GM12878 (cell line): ENCODE data around the gene CRYBA1. TPM values are rescaled to one million over a fixed set of nuclear protein-coding genes. Genes with fewer than 3 reads are reported as not detected.

Experiments used
- ATAC-seq: fragments of 200-7000 bp; cut with Tn5 transposase; 3 replicates; pipeline ENCODE4 v1.9.1; 2020; ENCODE audit warnings: mild to moderate bottlenecking, moderate library complexity
- BruUV-seq: library from RNA; stranded (reverse); fragments of 400-500 nt; replicated peaks from 2 replicates; lab custom pipeline; 2021; lab: Mats Ljungman, UMichigan
- CTCF ChIA-PET: fragments of 300-600 bp; sonication (Branson Sonifier 250); formaldehyde crosslinking; extraction: SDS; loops from one replicate; lab custom pipeline; 2021; ENCODE audit warnings: inconsistent platforms; lab: Yijun Ruan, JAX
- POLR2A ChIA-PET: fragments of 350-600 bp; formaldehyde crosslinking; extraction: SDS; loops from one replicate; lab custom pipeline; 2021; ENCODE audit warnings: inconsistent platforms; lab: Charles Lee
- RAD21 ChIA-PET: fragments of 300-600 bp; sonication (Branson Sonifier 250); formaldehyde crosslinking; loops from one replicate; lab custom pipeline; 2023; ENCODE audit warnings: antibody characterized with exemption; ENCODE audit not compliant: unreplicated experiment; lab: Charles Lee
- SMC1A ChIA-PET: fragments of 300-600 bp; sonication (Branson Sonifier 250); formaldehyde crosslinking; loops from one replicate; lab custom pipeline; 2023; ENCODE audit not compliant: unreplicated experiment, uncharacterized antibody; lab: Charles Lee
- DNase-seq: peaks from one replicate; pipeline ENCODE4 v3.0.0-alpha.2; 2011; ENCODE audit warnings: low read depth, low spot score
- FAIRE-seq: peaks from 3 replicates; lab custom pipeline; 2011; peaks lifted over from hg19 to GRCh38; lab: Jason Lieb, UNC
- H2AFZ ChIP-seq: 2 replicates; pipeline ENCODE4 v1.6.0; 2011; ENCODE audit warnings: low read depth, low read length, control low read depth; ENCODE audit not compliant: control insufficient read depth
- H3K27ac ChIP-seq: 2 replicates; pipeline ENCODE4 v1.5.1; 2011; ENCODE audit warnings: control low read depth; ENCODE audit not compliant: control insufficient read depth, insufficient read depth
- H3K27me3 ChIP-seq, 2 experiments: replicated peaks in 1 of 2; 2 replicates each; pipeline versions ENCODE4 v1.6.0 to v1.6.1; 2011; ENCODE audit warnings: low read length in 1 of 2; ENCODE audit not compliant: control insufficient read depth in 2 of 2, insufficient read depth in 2 of 2
- H3K36me3 ChIP-seq, 2 experiments: 2 replicates each; pipeline ENCODE4 v1.5.1; 2011; ENCODE audit warnings: low read length in 1 of 2; ENCODE audit not compliant: control insufficient read depth in 2 of 2, insufficient read depth in 2 of 2
- H3K4me1 ChIP-seq: 2 replicates; pipeline ENCODE4 v1.6.1; 2011; ENCODE audit warnings: mild to moderate bottlenecking, low read length, moderate library complexity, mixed read lengths; ENCODE audit not compliant: control insufficient read depth, insufficient read depth
- H3K4me2 ChIP-seq: 2 replicates; pipeline ENCODE4 v1.6.0; 2011; ENCODE audit warnings: control low read depth; ENCODE audit not compliant: control insufficient read depth, insufficient read depth
- H3K4me3 ChIP-seq: fragments of 200-600 bp; sonication (generic); 2 replicates; pipeline ENCODE4 v1.5.1; 2016
- H3K79me2 ChIP-seq: 2 replicates; pipeline ENCODE4 v1.6.0; 2011; ENCODE audit warnings: low read length; ENCODE audit not compliant: control insufficient read depth, insufficient read depth
- H3K9ac ChIP-seq: 2 replicates; pipeline ENCODE4 v1.8.0; 2011; ENCODE audit warnings: low read length, control low read depth, mixed read lengths; ENCODE audit not compliant: control insufficient read depth, insufficient read depth
- H3K9me3 ChIP-seq: replicated peaks from 3 replicates; pipeline ENCODE4 v1.5.1; 2011; ENCODE audit warnings: mild to moderate bottlenecking, low read length; ENCODE audit not compliant: control insufficient read depth, insufficient read depth
- H4K20me1 ChIP-seq: 2 replicates; pipeline ENCODE4 v1.6.0; 2011; ENCODE audit not compliant: control insufficient read depth, insufficient read depth
- BHLHE40 ChIP-seq, 2 experiments: fragments of 450-650 bp in 1 of 2; IDR thresholded peaks; 2 replicates each; pipeline ENCODE4 v1.6.1; 2011 to 2017; ENCODE audit warnings: low read depth in 2 of 2, borderline replicate concordance in 1 of 2, improper control_type of control experiment in 1 of 2, low read length in 1 of 2, mild to moderate bottlenecking in 1 of 2
- CHD4 ChIP-seq: fragments of 200-600 bp; sonication (generic); IDR thresholded peaks from 2 replicates; pipeline ENCODE4 v1.6.1; 2016; ENCODE audit warnings: mild to moderate bottlenecking
- DPF2 ChIP-seq: fragments of 450-650 bp; IDR thresholded peaks from 2 replicates; pipeline ENCODE4 v1.6.1; 2017; ENCODE audit warnings: mild to moderate bottlenecking
- FOS ChIP-seq: IDR thresholded peaks from 3 replicates; pipeline ENCODE4 v1.6.1; 2011; ENCODE audit warnings: borderline replicate concordance; ENCODE audit not compliant: insufficient read length; ENCODE audit errors: extremely low read depth
- FOXM1 ChIP-seq: IDR thresholded peaks from 2 replicates; pipeline ENCODE4 v1.6.1; 2012; ENCODE audit warnings: low read depth, mild to moderate bottlenecking, inconsistent platforms, low read length, moderate library complexity
- GABPA ChIP-seq: IDR thresholded peaks from 2 replicates; pipeline ENCODE4 v1.6.1; 2014; ENCODE audit warnings: antibody characterized with exemption, low read depth, mild to moderate bottlenecking, inconsistent platforms
- HCFC1 ChIP-seq: fragments of 150-350 bp; IDR thresholded peaks from 2 replicates; pipeline ENCODE4 v1.6.1; 2014; ENCODE audit warnings: low read length
- NR2C2 ChIP-seq: IDR thresholded peaks from 2 replicates; pipeline ENCODE4 v1.6.1; 2011; ENCODE audit warnings: borderline replicate concordance, low read depth; ENCODE audit not compliant: control insufficient read depth, insufficient read length
- SIN3A ChIP-seq: IDR thresholded peaks from 2 replicates; pipeline ENCODE4 v1.6.1; 2012; ENCODE audit warnings: low read depth, low read length, improper control_type of control experiment
- SP1 ChIP-seq: IDR thresholded peaks from one replicate; pipeline ENCODE4 v1.6.1; 2011; ENCODE audit warnings: low read depth, low read length
- STAT1 ChIP-seq: fragments of 450-650 bp; conservative IDR thresholded peaks from 2 replicates; pipeline ENCODE4 v1.6.1; 2014; ENCODE audit warnings: antibody characterized with exemption, mild to moderate bottlenecking
- TBL1XR1 ChIP-seq: IDR thresholded peaks from 2 replicates; pipeline ENCODE4 v1.6.1; 2012; ENCODE audit warnings: low read depth, low read length, improper control_type of control experiment
- USF1 ChIP-seq: IDR thresholded peaks from 2 replicates; pipeline ENCODE4 v1.6.1; 2011; ENCODE audit warnings: borderline replicate concordance, low read depth, mild to moderate bottlenecking, moderate library complexity, mixed read lengths, low read length; ENCODE audit not compliant: insufficient read depth; ENCODE audit errors: extremely low read length
- YBX1 ChIP-seq: fragments of 450-650 bp; IDR thresholded peaks from 2 replicates; pipeline ENCODE4 v1.6.1; 2016; ENCODE audit warnings: antibody characterized with exemption
- WGBS: methylation state at CpG from one replicate; pipeline ENCODE4 v1.1.6; 2016; ENCODE audit warnings: low lambda C conversion rate; ENCODE audit not compliant: insufficient replicate concordance, insufficient coverage; ENCODE audit errors: missing lambda C conversion rate; 5-methylcytosine and 5-hydroxymethylcytosine counted together
- in situ Hi-C: fragments of 300-500 bp; cut with MboI; formaldehyde crosslinking; loops from 9 replicates; pipeline ENCODE4 v1.14.3; 2018; ENCODE audit warnings: mixed read lengths
- intact Hi-C: fragments of 100-400 bp; cut with micrococcal nuclease; formaldehyde crosslinking; loops from one replicate; pipeline ENCODE4 v1.14.2; 2022; ENCODE audit not compliant: unreplicated experiment
- polyA plus RNA-seq, 11 experiments: library from polyadenylated mRNA; depleted of rRNA in 4 of 11; unstranded in 6 of 11; stranded (reverse) in 5 of 11; fragments of >200 nt; fragmentation: Nextera tagmentation in 4 of 11; fragmentation: Illumina TruSeq in 1 of 11; extraction: Ambion mirVana in 4 of 11; extraction: Trizol in 1 of 11; gene quantifications; 1 replicate in 1 of 11; 2 replicates in 10 of 11; pipeline versions ENCODE4 v1.2.1 to v1.2.3, GENCODE V29; 2011 to 2016; ENCODE audit warnings: inconsistent platforms in 2 of 11, missing spikeins in 2 of 11, low read depth in 1 of 11
- total RNA-seq, 4 experiments: library from RNA; depleted of rRNA in 3 of 4; stranded (reverse); fragments of >200 nt in 3 of 4; fragmentation: Illumina TruSeq in 1 of 4; extraction: Trizol in 1 of 4; gene quantifications; 2 replicates each; pipeline versions ENCODE4 v1.2.1 to v1.2.3, GENCODE V29; 2013 to 2021
- TF ChIP-seq, protein P1 (sequence below): IDR thresholded peaks from 2 replicates; pipeline ENCODE4 v1.6.1; 2011; ENCODE audit warnings: low read depth, mild to moderate bottlenecking, low read length, moderate library complexity, borderline replicate concordance; ENCODE audit errors: extremely low read depth

Gene CRYBA1
- total and polyA plus RNA-seq, 10 of the 15 experiments (the other 5 are each of a cell fraction or from before 2014, with no cell fraction given) = not detected

DNA sequence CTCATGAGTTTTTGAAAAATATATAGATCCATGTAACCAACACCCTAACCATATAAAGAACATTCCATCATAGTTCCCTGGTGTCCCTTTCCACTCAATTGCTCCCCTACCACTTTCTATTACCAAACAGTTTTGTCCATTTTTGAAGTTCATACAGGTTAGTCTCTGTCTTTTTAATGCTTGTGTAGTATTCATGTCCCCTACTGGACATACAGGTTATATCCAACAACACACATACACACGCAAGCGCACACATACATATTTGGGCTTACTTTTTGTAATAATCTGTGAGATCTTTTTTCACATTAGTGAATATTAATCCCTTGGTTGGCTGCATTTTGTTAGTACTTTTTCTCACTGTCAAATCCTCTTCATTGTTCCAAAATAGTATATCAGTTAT is 6.4 kb downstream of the CRYBA1 start:
- ATAC-seq (no peak), FAIRE-seq (no peak)
- no peak overlapping the region for H3K4me2 ChIP-seq
- H2AFZ ChIP-seq = no peak overlapping the region
- RAD21 ChIA-PET = no interaction called here
- POLR2A ChIA-PET = no interaction called here
- no peaks in the 10 kb centered on the region for H4K20me1 ChIP-seq
- no TSS peak for BruUV-seq
- no peak overlapping the region for H3K27ac ChIP-seq
- peaks cover 0 to 8% of the 10 kb centered on the region in 2 experiments; a peak in 2 of 4 replicates for H3K36me3 ChIP-seq
- H3K27me3 ChIP-seq = no peaks in the 10 kb centered on the region
- TF ChIP-seq SP1 = no peak
- no peak for TF ChIP-seq TBL1XR1
- TF ChIP-seq, protein P1, sequence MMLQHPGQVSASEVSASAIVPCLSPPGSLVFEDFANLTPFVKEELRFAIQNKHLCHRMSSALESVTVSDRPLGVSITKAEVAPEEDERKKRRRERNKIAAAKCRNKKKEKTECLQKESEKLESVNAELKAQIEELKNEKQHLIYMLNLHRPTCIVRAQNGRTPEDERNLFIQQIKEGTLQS = no peak
- TF ChIP-seq STAT1 = no peak
- TF ChIP-seq BHLHE40 (IDR thresholded peaks at IDR 0.05; ENCODE audit: borderline replicate concordance in 1 of 2, low read depth in 2 of 2, low read length in 1 of 2) = no peak
- TF ChIP-seq NR2C2 = no peak
- no peak for TF ChIP-seq YBX1
- TF ChIP-seq FOXM1 = no peak
- no peak for TF ChIP-seq HCFC1
- no peak for TF ChIP-seq CHD4
- no peak for TF ChIP-seq FOS
- no peak for TF ChIP-seq SIN3A
- TF ChIP-seq USF1 = no peak
- no peak for TF ChIP-seq DPF2
- TF ChIP-seq GABPA = no peak
- TF ChIP-seq, all 136 proteins: peak for 0
- Histone ChIP-seq H3K79me2 (0 out of 2 replicates have a peak, but pooled peaks cover under 1% of the 10 kb centered on the region), H3K9ac (no peak overlapping the region), H3K4me3 (no peak overlapping the region), H3K4me1 (no peaks in the 10 kb centered on the region), H3K9me3 (no peaks in the 10 kb centered on the region)
- 96% methylated on average over 2 of the region's 2 CpGs for WGBS
- intact Hi-C loops (no loop called here), in situ Hi-C loops (no loop called here)
- DNase-seq = no peak
- CTCF ChIA-PET = no interaction called here
- SMC1A ChIA-PET = no interaction called here
